PFSK-1 (cell line): ENCODE data around the gene PEF1.

Source experiments
- FOXP2 ChIP-seq: optimal IDR thresholded peaks from 2 replicates; pipeline ENCODE3; 2011; ENCODE audit warnings: borderline replicate concordance, control low read depth, inconsistent platforms; ENCODE audit not compliant: insufficient read depth; ENCODE audit errors: extremely low read length, extremely low read depth
- POLR2AphosphoS5 ChIP-seq: IDR thresholded peaks from 2 replicates; pipeline ENCODE4 v1.6.1; 2012; ENCODE audit warnings: low read depth, mild to moderate bottlenecking, control low read depth, low read length, moderate library complexity

DNA sequence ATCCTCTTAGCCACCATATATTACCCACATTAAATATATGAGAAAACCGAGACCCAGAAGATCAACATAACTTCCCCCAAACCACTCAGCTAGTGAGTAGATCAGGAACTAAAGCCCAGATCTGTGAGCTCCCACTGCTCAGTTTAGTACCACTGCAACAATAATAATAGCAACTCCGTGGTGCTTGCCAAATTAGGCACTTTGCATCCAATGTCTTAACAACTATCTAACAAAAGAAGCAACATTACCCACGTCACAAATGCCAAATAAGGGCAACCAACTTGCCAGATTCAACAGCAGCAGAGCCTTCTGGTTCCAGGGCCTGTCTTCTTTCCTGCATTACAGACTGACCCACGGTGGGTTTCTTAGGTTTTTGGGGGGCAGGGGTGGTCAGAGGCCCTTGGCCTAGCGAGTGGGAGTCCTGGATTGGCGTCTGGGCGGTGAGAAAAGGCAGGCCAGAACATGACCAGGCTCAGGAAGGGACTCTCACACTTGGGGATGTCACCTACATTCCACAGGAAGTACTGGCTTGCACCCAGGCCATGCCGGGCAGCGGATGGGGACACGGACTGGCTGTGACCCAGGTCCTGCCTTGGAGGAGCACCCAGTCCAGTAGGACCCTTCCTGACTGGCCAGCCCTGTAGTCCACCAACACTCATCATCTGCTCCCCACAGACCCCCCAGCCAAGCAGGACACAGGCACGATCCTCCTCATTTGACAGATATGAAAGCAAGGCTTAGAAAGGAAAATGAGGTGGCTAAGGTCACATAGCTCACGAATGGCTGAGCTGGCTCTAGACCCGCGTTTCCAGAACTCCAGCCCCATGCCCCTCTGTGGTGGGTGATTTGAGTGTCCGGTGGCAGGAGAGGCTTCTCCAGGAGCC, 22.6 kb downstream of the PEF1 start:
- TF ChIP-seq POLR2AphosphoS5 (no peak), FOXP2 (no peak)
